Measurements from ENCODE around the gene TMEM132C. TPM values are rescaled to one million over a fixed set of nuclear protein-coding genes. Genes with fewer than 3 reads are reported as not detected.

Gene TMEM132C
- total and polyA plus RNA-seq, 2 of the 4 experiments (the other 2 are of a cell fraction), result not detected

DNA sequence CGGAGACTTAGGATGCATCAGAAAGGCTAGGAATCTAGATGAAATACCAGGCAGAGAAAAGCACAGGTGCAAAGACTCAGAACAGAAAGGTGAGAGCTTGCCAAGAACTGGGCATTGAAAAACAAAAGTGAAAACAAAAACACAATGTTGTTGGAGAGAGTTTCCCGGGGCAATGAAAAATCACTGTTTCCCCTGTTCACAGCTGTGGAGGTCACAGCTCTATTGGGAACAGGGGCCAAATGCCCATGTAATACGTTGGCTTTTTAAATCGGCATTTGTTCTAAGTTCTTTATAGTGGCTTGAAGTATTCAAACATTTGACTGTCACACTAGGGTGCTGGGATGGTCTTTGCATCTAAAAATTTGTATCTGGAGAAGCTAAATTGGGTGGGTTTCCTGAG, 448.5 kb downstream of the TMEM132C start:
- ChIA-PET POLR2A (ENCODE audit: unreplicated experiment) (no interaction called here), CTCF (no interaction called here)
- 50% methylated on average over 2 of the region's 4 CpGs; no CpG with 5 or more reads in 1 of the 2 experiments for WGBS, 2 experiments (ENCODE audit: extremely low coverage in 2 of 2, insufficient read length in 1 of 2)
- dilution Hi-C loops (cut with HindIII; ENCODE audit: low sequenced_read_pairs, unreplicated experiment) (no loop called here), in situ Hi-C loops (cut with MboI; ENCODE audit: low sequenced_read_pairs) (no loop called here), intact Hi-C loops (cut with micrococcal nuclease) (no loop called here)
- Histone ChIP-seq H3K18ac (ENCODE audit: low read depth, low read length) (no peak overlapping the region), H2BK15ac (ENCODE audit: low read depth, low read length) (no peak overlapping the region), H2AK9ac (replicated peaks; ENCODE audit: low read depth, low read length, poor library complexity) (no peak overlapping the region), H3K14ac (replicated peaks; ENCODE audit: low read depth, low read length) (no peak overlapping the region), H3K4me2 (ENCODE audit: low read depth, low read length) (no peak overlapping the region), H3K9ac (ENCODE audit: low read depth, low read length) (no peak overlapping the region), H3K36me3 (ENCODE audit: control insufficient read depth, insufficient read depth, low read length) (no peaks in the 10 kb centered on the region), H3K23ac (ENCODE audit: low read depth, low read length) (no peak overlapping the region), H3K4me1 (ENCODE audit: control insufficient read depth, insufficient read depth, low read length) (no peaks in the 10 kb centered on the region), H3K79me1 (ENCODE audit: low read depth in 1 of 2, low read length in 2 of 2) (no peaks in the 10 kb centered on the region), H3K27ac (ENCODE audit: insufficient read depth, low read length) (no peak overlapping the region), H2AFZ (replicated peaks; ENCODE audit: low read length, poor library complexity) (no peak overlapping the region), H3K9me1 (ENCODE audit: insufficient read depth, low read length) (no peaks in the 10 kb centered on the region), H2BK5ac (ENCODE audit: low read depth, low read length, poor library complexity, severe bottlenecking) (no peak overlapping the region), H3K56ac (ENCODE audit: extremely low read depth, insufficient read depth, low read length) (no peak overlapping the region), H3K9me3 (ENCODE audit: control insufficient read depth, insufficient read depth, low read length) (peaks cover 42% of the 10 kb centered on the region), H3K27me3 (ENCODE audit: control insufficient read depth, insufficient read depth, low read length) (no peaks in the 10 kb centered on the region), H2BK120ac (ENCODE audit: low read depth, low read length) (no peak overlapping the region), H4K5ac (ENCODE audit: low read depth, low read length) (no peak overlapping the region), H3K4ac (ENCODE audit: low read depth, low read length) (no peak overlapping the region), H3K4me3 (ENCODE audit: insufficient read depth, low read depth, low read length) (no peak overlapping the region), H4K20me1 (ENCODE audit: insufficient read depth, low read length) (no peaks in the 10 kb centered on the region), H2BK20ac (ENCODE audit: low read depth, low read length) (no peak overlapping the region), H4K8ac (ENCODE audit: low read depth in 2 of 2, low read length in 2 of 2) (no peak overlapping the region), H4K91ac (ENCODE audit: insufficient read depth, low read depth, low read length) (no peak overlapping the region), H2AK5ac (ENCODE audit: low read depth, low read length) (no peak overlapping the region)
- BruUV-seq (replicated peaks), result no TSS peak
- ATAC-seq (ENCODE audit: low read depth) (no peak), DNase-seq (no peak)
- TF ChIP-seq SMC3 (IDR thresholded peaks at IDR 0.05; ENCODE audit: low read depth, low read length) (no peak), BHLHE40 (IDR thresholded peaks at IDR 0.05; ENCODE audit: low read depth, low read length) (no peak), FOS (IDR thresholded peaks at IDR 0.05; ENCODE audit: low read depth, low read length) (no peak), NFE2L2 (IDR thresholded peaks at IDR 0.05; ENCODE audit: low read depth, low read length) (no peak), MAZ (IDR thresholded peaks at IDR 0.05; ENCODE audit: borderline replicate concordance, low read depth, low read length) (no peak), USF2 (IDR thresholded peaks at IDR 0.05; ENCODE audit: low read depth, low read length) (no peak), RCOR1 (IDR thresholded peaks at IDR 0.05; ENCODE audit: insufficient replicate concordance, low read length) (no peak), MXI1 (IDR thresholded peaks at IDR 0.05; ENCODE audit: borderline replicate concordance, low read depth, low read length) (no peak), CHD1 (IDR thresholded peaks at IDR 0.05; ENCODE audit: low read depth, low read length) (no peak), POLR2A (IDR thresholded peaks at IDR 0.05; ENCODE audit: low read depth, low read length) (no peak), MAFK (IDR thresholded peaks at IDR 0.05; ENCODE audit: low read depth, low read length) (no peak), RAD21 (IDR thresholded peaks at IDR 0.05; ENCODE audit: low read length) (no peak), RFX5 (IDR thresholded peaks at IDR 0.05; ENCODE audit: low read depth, low read length) (no peak), CEBPB (IDR thresholded peaks at IDR 0.05; ENCODE audit: low read depth, low read length) (no peak)
- TF ChIP-seq, protein P1, sequence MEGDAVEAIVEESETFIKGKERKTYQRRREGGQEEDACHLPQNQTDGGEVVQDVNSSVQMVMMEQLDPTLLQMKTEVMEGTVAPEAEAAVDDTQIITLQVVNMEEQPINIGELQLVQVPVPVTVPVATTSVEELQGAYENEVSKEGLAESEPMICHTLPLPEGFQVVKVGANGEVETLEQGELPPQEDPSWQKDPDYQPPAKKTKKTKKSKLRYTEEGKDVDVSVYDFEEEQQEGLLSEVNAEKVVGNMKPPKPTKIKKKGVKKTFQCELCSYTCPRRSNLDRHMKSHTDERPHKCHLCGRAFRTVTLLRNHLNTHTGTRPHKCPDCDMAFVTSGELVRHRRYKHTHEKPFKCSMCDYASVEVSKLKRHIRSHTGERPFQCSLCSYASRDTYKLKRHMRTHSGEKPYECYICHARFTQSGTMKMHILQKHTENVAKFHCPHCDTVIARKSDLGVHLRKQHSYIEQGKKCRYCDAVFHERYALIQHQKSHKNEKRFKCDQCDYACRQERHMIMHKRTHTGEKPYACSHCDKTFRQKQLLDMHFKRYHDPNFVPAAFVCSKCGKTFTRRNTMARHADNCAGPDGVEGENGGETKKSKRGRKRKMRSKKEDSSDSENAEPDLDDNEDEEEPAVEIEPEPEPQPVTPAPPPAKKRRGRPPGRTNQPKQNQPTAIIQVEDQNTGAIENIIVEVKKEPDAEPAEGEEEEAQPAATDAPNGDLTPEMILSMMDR (conservative IDR thresholded peaks at IDR 0.05; ENCODE audit: low read depth, low read length), result no peak
- TF ChIP-seq, protein P2, sequence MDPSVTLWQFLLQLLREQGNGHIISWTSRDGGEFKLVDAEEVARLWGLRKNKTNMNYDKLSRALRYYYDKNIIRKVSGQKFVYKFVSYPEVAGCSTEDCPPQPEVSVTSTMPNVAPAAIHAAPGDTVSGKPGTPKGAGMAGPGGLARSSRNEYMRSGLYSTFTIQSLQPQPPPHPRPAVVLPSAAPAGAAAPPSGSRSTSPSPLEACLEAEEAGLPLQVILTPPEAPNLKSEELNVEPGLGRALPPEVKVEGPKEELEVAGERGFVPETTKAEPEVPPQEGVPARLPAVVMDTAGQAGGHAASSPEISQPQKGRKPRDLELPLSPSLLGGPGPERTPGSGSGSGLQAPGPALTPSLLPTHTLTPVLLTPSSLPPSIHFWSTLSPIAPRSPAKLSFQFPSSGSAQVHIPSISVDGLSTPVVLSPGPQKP (IDR thresholded peaks at IDR 0.05; ENCODE audit: borderline replicate concordance, low read depth, low read length), result no peak

All from IMR-90 (cell line).